WTC11 (cell line): ENCODE results near the gene FXYD6.

ENCODE experiments used
- ATF3 ChIP-seq: sonication (generic); formaldehyde crosslinking; conservative IDR thresholded peaks from 2 replicates; pipeline ENCODE4 v1.8.1; 2022; ENCODE audit warnings: mild to moderate bottlenecking, missing genetic modification reagents
- CBFB ChIP-seq: sonication (generic); formaldehyde crosslinking; IDR thresholded peaks from 2 replicates; pipeline ENCODE4 v1.8.1; 2022; ENCODE audit warnings: mild to moderate bottlenecking, low read depth, missing genetic modification reagents
- CREB1 ChIP-seq: sonication (generic); formaldehyde crosslinking; IDR thresholded peaks from 2 replicates; pipeline ENCODE4 v1.8.0; 2023; ENCODE audit warnings: mild to moderate bottlenecking, missing genetic modification reagents
- FOXP1 ChIP-seq: sonication (generic); formaldehyde crosslinking; IDR thresholded peaks from 2 replicates; pipeline ENCODE4 v1.8.0; 2022; ENCODE audit warnings: missing genetic modification reagents, mild to moderate bottlenecking, moderate library complexity, borderline replicate concordance
- USF1 ChIP-seq: sonication (generic); formaldehyde crosslinking; IDR thresholded peaks from 2 replicates; pipeline ENCODE4 v1.8.0; 2022; ENCODE audit warnings: mild to moderate bottlenecking, missing genetic modification reagents
- ZNF121 ChIP-seq: sonication (generic); formaldehyde crosslinking; IDR thresholded peaks from 2 replicates; pipeline ENCODE4 v1.8.0; 2023; ENCODE audit warnings: missing genetic modification reagents
- TF ChIP-seq, protein P1 (sequence below): fragments of 200-600 bp; IDR thresholded peaks from 2 replicates; pipeline ENCODE4 v1.8.0; 2022; ENCODE audit warnings: antibody characterized with exemption
- TF ChIP-seq, protein P2 (sequence below): sonication (generic); formaldehyde crosslinking; IDR thresholded peaks from 2 replicates; pipeline ENCODE4 v1.8.0; 2022; ENCODE audit warnings: missing genetic modification reagents

DNA sequence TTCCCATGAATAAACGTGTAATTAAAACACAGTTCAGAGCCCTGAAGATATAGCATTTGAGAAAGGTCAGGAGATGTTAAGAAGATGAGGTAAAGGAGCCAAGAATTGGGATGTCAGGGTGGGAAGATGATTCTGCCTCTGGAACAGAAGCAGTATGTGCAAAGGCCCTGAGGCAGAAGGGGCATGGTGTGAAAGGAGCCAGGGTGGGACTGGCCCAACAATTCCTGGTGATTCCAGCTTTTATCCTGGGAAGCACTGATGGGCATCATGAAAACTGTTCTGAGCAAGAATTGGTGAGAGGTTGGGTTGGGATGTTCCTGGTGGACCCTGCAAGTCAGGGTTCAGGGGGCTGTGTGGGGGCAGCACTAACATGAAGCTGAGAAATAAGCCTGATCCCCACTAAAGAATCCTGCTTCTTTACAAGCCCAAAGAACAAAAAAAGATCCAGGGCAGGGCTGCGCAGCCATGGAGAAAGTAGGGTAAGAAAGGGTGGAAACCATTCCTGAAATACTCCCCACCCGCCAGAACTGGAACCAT, 2.5 kb upstream of the FXYD6 start:
- TF ChIP-seq, protein P1, sequence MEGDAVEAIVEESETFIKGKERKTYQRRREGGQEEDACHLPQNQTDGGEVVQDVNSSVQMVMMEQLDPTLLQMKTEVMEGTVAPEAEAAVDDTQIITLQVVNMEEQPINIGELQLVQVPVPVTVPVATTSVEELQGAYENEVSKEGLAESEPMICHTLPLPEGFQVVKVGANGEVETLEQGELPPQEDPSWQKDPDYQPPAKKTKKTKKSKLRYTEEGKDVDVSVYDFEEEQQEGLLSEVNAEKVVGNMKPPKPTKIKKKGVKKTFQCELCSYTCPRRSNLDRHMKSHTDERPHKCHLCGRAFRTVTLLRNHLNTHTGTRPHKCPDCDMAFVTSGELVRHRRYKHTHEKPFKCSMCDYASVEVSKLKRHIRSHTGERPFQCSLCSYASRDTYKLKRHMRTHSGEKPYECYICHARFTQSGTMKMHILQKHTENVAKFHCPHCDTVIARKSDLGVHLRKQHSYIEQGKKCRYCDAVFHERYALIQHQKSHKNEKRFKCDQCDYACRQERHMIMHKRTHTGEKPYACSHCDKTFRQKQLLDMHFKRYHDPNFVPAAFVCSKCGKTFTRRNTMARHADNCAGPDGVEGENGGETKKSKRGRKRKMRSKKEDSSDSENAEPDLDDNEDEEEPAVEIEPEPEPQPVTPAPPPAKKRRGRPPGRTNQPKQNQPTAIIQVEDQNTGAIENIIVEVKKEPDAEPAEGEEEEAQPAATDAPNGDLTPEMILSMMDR = no peak
- TF ChIP-seq CBFB (no peak), CREB1 (CRISPR knock-in tag) (no peak), ATF3 (no peak), FOXP1 (CRISPR knock-in tag) (no peak), ZNF121 (CRISPR knock-in tag) (no peak), USF1 (CRISPR knock-in tag) (no peak)
- TF ChIP-seq, protein P2, sequence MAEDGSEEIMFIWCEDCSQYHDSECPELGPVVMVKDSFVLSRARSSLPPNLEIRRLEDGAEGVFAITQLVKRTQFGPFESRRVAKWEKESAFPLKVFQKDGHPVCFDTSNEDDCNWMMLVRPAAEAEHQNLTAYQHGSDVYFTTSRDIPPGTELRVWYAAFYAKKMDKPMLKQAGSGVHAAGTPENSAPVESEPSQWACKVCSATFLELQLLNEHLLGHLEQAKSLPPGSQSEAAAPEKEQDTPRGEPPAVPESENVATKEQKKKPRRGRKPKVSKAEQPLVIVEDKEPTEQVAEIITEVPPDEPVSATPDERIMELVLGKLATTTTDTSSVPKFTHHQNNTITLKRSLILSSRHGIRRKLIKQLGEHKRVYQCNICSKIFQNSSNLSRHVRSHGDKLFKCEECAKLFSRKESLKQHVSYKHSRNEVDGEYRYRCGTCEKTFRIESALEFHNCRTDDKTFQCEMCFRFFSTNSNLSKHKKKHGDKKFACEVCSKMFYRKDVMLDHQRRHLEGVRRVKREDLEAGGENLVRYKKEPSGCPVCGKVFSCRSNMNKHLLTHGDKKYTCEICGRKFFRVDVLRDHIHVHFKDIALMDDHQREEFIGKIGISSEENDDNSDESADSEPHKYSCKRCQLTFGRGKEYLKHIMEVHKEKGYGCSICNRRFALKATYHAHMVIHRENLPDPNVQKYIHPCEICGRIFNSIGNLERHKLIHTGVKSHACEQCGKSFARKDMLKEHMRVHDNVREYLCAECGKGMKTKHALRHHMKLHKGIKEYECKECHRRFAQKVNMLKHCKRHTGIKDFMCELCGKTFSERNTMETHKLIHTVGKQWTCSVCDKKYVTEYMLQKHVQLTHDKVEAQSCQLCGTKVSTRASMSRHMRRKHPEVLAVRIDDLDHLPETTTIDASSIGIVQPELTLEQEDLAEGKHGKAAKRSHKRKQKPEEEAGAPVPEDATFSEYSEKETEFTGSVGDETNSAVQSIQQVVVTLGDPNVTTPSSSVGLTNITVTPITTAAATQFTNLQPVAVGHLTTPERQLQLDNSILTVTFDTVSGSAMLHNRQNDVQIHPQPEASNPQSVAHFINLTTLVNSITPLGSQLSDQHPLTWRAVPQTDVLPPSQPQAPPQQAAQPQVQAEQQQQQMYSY = no peak
